CD8-positive, alpha-beta memory T cell (primary cell): ENCODE results near the gene ATP5MG. TPM values are rescaled to one million over a fixed set of nuclear protein-coding genes. Genes with fewer than 3 reads are reported as not detected.

Experiments
- CTCF ChIA-PET: fragments of 350-600 bp; sonication (Branson Sonifier 250); formaldehyde crosslinking; loops from one replicate; lab custom pipeline; 2021; ENCODE audit warnings: antibody characterized with exemption; lab: Charles Lee
- POLR2A ChIA-PET: fragments of 350-600 bp; sonication (Branson Sonifier 250); formaldehyde crosslinking; loops from one replicate; lab custom pipeline; 2021; ENCODE audit warnings: antibody characterized with exemption; lab: Charles Lee
- DNase-seq, 5 donors: peaks; one replicate each; pipeline versions ENCODE4 v3.0.0 to v3.0.0-alpha.2; 2020 to 2022; ENCODE audit warnings: mixed read lengths in 1 of 5
- H3K27ac ChIP-seq: one replicate; pipeline ENCODE4 v1.7.0; 2013; ENCODE audit warnings: low read depth, mild to moderate bottlenecking, low read length, moderate library complexity
- H3K27me3 ChIP-seq: 2 replicates; pipeline ENCODE4 v1.7.0; 2013; ENCODE audit warnings: low read length, mild to moderate bottlenecking; ENCODE audit not compliant: insufficient read depth, poor library complexity, severe bottlenecking
- H3K36me3 ChIP-seq: 2 replicates; pipeline ENCODE4 v1.7.0; 2013; ENCODE audit warnings: mild to moderate bottlenecking, low read length, moderate library complexity; ENCODE audit not compliant: insufficient read depth
- H3K4me1 ChIP-seq: 2 replicates; pipeline ENCODE4 v1.7.0; 2013; ENCODE audit warnings: mild to moderate bottlenecking, low read length, moderate library complexity; ENCODE audit not compliant: insufficient read depth
- H3K4me3 ChIP-seq: 2 replicates; pipeline ENCODE4 v1.7.0; 2013; ENCODE audit warnings: mild to moderate bottlenecking, low read length
- H3K9me3 ChIP-seq: 2 replicates; pipeline ENCODE4 v1.7.0; 2013; ENCODE audit warnings: mild to moderate bottlenecking, low read length
- H3K27ac Mint-ChIP-seq, 8 donors: one replicate each; pipeline ENCODE4 v1.8.0; 2020 to 2021; ENCODE audit warnings: mixed read lengths in 8 of 8, mild to moderate bottlenecking in 6 of 8, inconsistent platforms in 3 of 8, moderate library complexity in 3 of 8
- H3K27me3 Mint-ChIP-seq, 2 donors: one replicate each; pipeline ENCODE4 v1.8.0; 2020 to 2021; ENCODE audit warnings: mixed read lengths in 2 of 2, mild to moderate bottlenecking in 1 of 2, moderate library complexity in 1 of 2
- H3K36me3 Mint-ChIP-seq, 3 donors: one replicate each; pipeline ENCODE4 v1.8.0; 2020 to 2021; ENCODE audit warnings: mixed read lengths in 3 of 3, inconsistent platforms in 1 of 3, mild to moderate bottlenecking in 1 of 3
- H3K4me1 Mint-ChIP-seq, 3 donors: one replicate each; pipeline ENCODE4 v1.8.0; 2020 to 2021; ENCODE audit warnings: mixed read lengths in 3 of 3, inconsistent platforms in 1 of 3, mild to moderate bottlenecking in 1 of 3
- H3K4me3 Mint-ChIP-seq, 7 donors: one replicate each; pipeline ENCODE4 v1.8.0; 2020 to 2021; ENCODE audit warnings: mixed read lengths in 7 of 7, mild to moderate bottlenecking in 6 of 7, moderate library complexity in 4 of 7, inconsistent platforms in 2 of 7
- H3K9me3 Mint-ChIP-seq, 5 donors: one replicate each; pipeline ENCODE4 v1.8.0; 2020 to 2022; ENCODE audit warnings: mixed read lengths in 5 of 5, mild to moderate bottlenecking in 3 of 5, moderate library complexity in 2 of 5, inconsistent platforms in 1 of 5
- polyA plus RNA-seq: library from polyadenylated mRNA; unstranded; fragments of 300-500 nt; fragmentation: Illumina TruSeq; gene quantifications from one replicate; pipeline ENCODE4 v1.2.3, GENCODE V29; 2021
- total RNA-seq, 2 experiments: library from RNA; stranded (reverse); gene quantifications; one replicate each; pipeline ENCODE4 v1.2.3, GENCODE V29; 2021

ATP5MG gene
- total and polyA plus RNA-seq, 3 experiments from 2014 or later: 277 to 632 (median 280) TPM

DNA sequence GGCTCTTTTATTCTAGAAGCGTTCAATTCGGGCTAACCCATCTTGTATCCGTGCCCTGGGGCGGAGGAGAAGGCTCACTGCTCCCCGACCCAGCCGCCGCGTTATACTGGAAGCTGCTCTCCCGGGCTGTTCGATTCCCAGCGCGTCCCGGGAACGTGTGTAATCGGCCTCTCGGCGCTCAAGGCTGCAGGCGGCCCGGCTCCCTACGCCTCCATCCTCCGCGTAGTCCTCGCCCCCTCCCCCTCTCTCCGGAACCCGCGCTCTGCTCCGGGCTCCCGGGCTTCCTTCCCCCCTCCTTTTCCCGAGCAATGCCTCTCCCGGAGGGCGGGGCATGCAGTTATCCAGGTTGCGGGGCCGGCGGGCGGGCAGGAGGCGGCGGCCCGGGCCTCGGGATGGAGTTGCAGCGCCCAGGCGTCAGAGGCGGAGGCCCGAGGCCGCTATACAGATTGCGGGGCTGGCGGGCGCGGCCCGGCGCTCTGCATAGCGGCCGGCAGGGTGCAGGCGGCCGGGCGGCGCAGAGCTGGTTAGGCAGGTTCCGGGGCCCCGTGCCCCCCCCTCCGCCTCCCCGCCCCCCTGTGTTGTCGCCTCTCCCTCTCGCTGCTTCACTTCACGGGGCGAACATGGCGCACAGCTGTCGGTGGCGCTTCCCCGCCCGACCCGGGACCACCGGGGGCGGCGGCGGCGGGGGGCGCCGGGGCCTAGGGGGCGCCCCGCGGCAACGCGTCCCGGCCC lies 34.7 kb downstream of the ATP5MG start, which contains the start of gene KMT2A:
Gene KMT2A (plus strand): TSS at position 600 of the 732 bp plus-strand sequence. CDS start 21 bp downstream, at position 621.
- H3K4me1 Mint-ChIP-seq: peaks cover 36% of the 10 kb centered on the region in 3 donors
- Histone ChIP-seq H3K36me3 (no peaks in the 10 kb centered on the region), H3K4me3 (peak within 1 kb of the TSS; percentile 76), H3K9me3 (no peaks in the 10 kb centered on the region), H3K27me3 (no peaks in the 10 kb centered on the region), H3K4me1 (peaks cover 30% of the 10 kb centered on the region), H3K27ac (peak within 1 kb of the TSS; percentile 89)
- H3K36me3 Mint-ChIP-seq: peaks cover 0 to 41% (median 1%) of the 10 kb centered on the region in 3 donors
- no peaks in the 10 kb centered on the region for H3K9me3 Mint-ChIP-seq
- peak within 1 kb of the TSS; percentile 91 to 99 (median 95) for H3K4me3 Mint-ChIP-seq
- peak; percentile 87 to 96 (median 94) for DNase-seq
- ChIA-PET POLR2A (interaction anchor here (1.0 to 2.5 kb wide), 10 partner anchors 8 to 212 kb away, joined by 3 to 19 read pairs (median 4); partner anchors contain the start of genes MPZL3, TTC36 and UBE4A), CTCF (interaction anchor here (0.6 to 2.5 kb wide), 9 partner anchors 10 to 237 kb away, joined by 3 to 13 read pairs (median 4); no protein-coding TSS in a partner anchor)
- peak within 1 kb of the TSS; percentile 92 to 99 (median 97) for H3K27ac Mint-ChIP-seq
- H3K27me3 Mint-ChIP-seq: peaks cover 0 to 7% of the 10 kb centered on the region in 2 donors

DNA sequence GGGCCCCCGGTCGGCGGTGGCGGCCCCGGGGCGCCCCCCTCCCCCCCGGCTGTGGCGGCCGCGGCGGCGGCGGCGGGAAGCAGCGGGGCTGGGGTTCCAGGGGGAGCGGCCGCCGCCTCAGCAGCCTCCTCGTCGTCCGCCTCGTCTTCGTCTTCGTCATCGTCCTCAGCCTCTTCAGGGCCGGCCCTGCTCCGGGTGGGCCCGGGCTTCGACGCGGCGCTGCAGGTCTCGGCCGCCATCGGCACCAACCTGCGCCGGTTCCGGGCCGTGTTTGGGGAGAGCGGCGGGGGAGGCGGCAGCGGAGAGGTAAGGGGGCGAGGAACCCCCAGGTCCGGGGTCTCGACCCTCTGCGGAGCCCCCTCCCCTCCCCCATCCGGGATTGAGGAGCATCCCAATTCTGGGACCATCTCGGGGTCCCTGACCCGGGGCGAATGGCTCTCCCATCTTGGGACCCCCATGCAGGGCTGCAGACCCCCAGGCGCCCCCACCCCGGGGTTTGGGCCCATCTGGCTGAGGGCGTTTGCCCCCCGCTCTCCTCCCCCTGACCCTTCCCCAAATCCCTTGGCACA lies 35.3 kb downstream of the ATP5MG start:
- H3K36me3 ChIP-seq: no peaks in the 10 kb centered on the region
- H3K4me1 ChIP-seq: peaks cover 36% of the 10 kb centered on the region
- Mint-ChIP-seq H3K27me3 (peaks cover 0 to 7% of the 10 kb centered on the region in 2 donors), H3K36me3 (peaks cover 0 to 46% (median 1%) of the 10 kb centered on the region in 3 donors), H3K9me3 (no peaks in the 10 kb centered on the region), H3K27ac (peak overlapping the region; percentile 92 to 99 (median 97)), H3K4me3 (peak overlapping the region; percentile 91 to 99 (median 95)), H3K4me1 (peaks cover 43% of the 10 kb centered on the region in 3 donors)
- H3K27ac ChIP-seq: peak overlapping the region; percentile 89
- CTCF ChIA-PET: interaction anchor here (0.6 to 2.5 kb wide), 5 partner anchors 9 to 43 kb away, joined by 3 to 13 read pairs (median 4); no protein-coding TSS in a partner anchor
- peak in 3 of 5 donors; percentile 58 to 83 (median 60) for DNase-seq
- peak overlapping the region; percentile 76 for H3K4me3 ChIP-seq
- POLR2A ChIA-PET: interaction anchor here (1.0 to 2.5 kb wide), 6 partner anchors 11 to 91 kb away, joined by 3 to 19 read pairs (median 6); partner anchors contain the start of genes TTC36 and UBE4A
- no peaks in the 10 kb centered on the region for H3K27me3 ChIP-seq
- H3K9me3 ChIP-seq: no peaks in the 10 kb centered on the region

DNA sequence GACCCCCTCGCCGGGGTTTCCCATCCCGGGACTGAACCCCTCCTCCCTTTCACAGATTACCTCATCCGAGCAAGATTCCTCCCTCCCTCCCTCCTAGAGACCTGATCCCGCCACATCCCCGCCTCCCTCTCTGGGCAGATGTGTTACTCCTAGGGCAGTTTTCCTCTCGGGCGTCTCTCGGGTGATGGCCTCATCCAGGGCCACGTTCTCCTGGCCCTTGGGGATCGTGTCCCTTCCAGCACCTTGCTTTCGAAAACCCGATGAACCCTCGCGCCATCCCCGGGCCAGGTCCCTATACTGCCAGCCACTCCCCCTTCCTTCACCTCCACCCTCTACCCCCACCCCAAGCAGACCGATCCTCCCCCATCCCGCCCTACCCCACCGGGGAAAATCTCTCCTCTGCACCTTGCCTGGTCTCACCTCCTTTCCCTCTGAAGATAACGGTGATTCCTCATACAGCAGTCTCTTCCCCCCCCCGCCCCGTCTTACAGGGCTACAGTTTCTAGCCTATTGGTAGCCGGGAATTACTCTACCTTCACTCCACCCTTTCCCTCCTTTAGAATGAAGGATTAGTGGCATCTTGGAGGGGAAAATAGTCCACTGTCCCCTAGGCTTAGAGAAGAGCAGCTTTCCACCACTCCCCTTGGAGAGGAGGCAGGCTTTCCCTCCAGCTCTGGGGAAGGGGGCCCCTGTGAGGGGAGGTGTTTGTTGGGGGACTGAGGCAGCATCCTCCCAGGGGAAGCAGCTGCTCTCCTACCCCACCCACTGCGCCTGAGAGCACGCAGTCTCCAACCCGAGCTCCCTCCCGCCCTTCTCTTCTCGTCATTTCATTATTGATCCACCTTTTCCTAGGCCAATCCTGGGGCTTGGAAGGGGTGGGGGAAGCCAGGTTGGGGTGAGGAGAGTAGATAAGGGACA lies 36.1 kb downstream of the ATP5MG start:
- H3K4me1 ChIP-seq: peaks cover 44% of the 10 kb centered on the region
- peak; percentile 29 to 70 (median 39) for DNase-seq
- H3K36me3 ChIP-seq: no peaks in the 10 kb centered on the region
- H3K4me1 Mint-ChIP-seq: peaks cover 50% of the 10 kb centered on the region in 3 donors
- H3K4me3 Mint-ChIP-seq: peak overlapping the region; percentile 91 to 99 (median 95)
- no peaks in the 10 kb centered on the region for H3K9me3 Mint-ChIP-seq
- H3K27ac Mint-ChIP-seq: peak overlapping the region; percentile 92 to 99 (median 97)
- H3K27me3 ChIP-seq: no peaks in the 10 kb centered on the region
- no peaks in the 10 kb centered on the region for H3K9me3 ChIP-seq
- peaks cover 0 to 7% of the 10 kb centered on the region in 2 donors for H3K27me3 Mint-ChIP-seq
- H3K4me3 ChIP-seq: peak overlapping the region; percentile 76
- H3K27ac ChIP-seq: peak overlapping the region; percentile 89
- CTCF ChIA-PET: no interaction called here
- POLR2A ChIA-PET: interaction anchor here (1.5 to 1.6 kb wide), 3 partner anchors 26 to 39 kb away, joined by 3 to 10 read pairs (median 5); no protein-coding TSS in a partner anchor
- peaks cover 0 to 50% (median 4%) of the 10 kb centered on the region in 3 donors for H3K36me3 Mint-ChIP-seq

DNA sequence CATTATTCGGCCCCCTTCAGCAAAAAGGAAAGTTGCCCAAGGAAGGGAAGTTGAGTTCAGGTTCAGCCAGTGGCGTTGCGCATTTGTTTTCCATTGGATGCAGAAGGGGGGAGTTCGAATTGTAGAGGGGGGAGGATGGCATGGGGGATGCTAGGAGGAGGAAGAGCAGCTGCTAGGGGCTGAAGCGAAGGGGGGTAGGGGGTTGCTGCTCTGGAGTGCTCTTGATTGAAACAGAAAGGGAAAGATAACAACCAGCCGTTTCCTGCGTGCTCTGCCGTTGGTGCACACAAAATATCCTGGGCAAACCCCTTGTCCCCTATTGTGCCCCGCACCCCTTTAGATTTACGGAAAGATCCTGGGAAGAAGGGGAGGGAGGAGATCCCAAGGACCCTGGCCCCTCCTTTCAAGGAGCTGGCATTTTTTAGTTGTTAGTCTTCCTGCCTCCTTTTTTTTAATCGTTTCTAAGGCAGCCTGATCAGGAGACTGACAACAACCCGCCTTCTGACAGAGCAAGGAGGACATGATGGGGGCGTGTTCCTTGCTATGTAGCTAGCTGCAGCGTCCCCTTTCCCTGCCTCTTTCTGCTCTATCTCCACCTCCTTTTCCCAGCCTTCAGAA lies 37.0 kb downstream of the ATP5MG start:
- peaks cover 53% of the 10 kb centered on the region for H3K4me1 ChIP-seq
- no peaks in the 10 kb centered on the region for H3K9me3 ChIP-seq

DNA sequence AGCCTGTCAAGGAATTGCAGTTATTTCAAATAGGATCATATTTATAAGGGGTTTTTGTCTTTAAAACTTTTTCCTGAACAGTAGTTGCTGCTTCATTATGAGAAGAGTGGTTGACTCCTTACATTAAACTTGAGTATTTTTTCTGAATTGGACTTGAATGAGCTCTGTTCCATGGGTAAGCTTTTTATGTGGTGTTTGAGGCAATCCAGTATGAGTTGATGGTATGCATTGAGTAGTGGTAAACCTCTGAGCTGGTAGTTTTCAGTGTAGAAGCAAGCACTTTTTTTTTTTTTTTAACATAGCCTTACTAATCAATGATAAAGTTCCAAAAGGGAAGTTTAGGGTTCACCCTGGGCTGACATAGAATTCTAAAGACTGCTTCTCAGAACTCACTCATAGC lies 38.2 kb downstream of the ATP5MG start:
- DNase-seq: peak in 1 of 5 donors; percentile 11

More for the DNA sequence above, 37.0 kb downstream of the ATP5MG start:
- Mint-ChIP-seq H3K4me3 (peak overlapping the region; percentile 91 to 99 (median 95)), H3K27me3 (peaks cover 0 to 7% of the 10 kb centered on the region in 2 donors), H3K36me3 (peaks cover 0 to 53% (median 4%) of the 10 kb centered on the region in 3 donors), H3K27ac (peak overlapping the region; percentile 92 to 99 (median 97)), H3K4me1 (peaks cover 59 to 60% (median 60%) of the 10 kb centered on the region in 3 donors), H3K9me3 (no peaks in the 10 kb centered on the region)
- Histone ChIP-seq H3K27ac (peak overlapping the region; percentile 89), H3K36me3 (no peaks in the 10 kb centered on the region), H3K4me3 (peak overlapping the region; percentile 76), H3K27me3 (no peaks in the 10 kb centered on the region)
- ChIA-PET POLR2A (interaction anchor here (0.6 to 1.6 kb wide), 5 partner anchors 25 to 664 kb away, joined by 3 to 10 read pairs (median 3); no protein-coding TSS in a partner anchor), CTCF (interaction anchor here (1.1 to 1.2 kb wide), 2 partner anchors 13 to 79 kb away, joined by 3 to 4 read pairs; partner anchors contain the start of gene UBE4A)
- DNase-seq: peak; percentile 37 to 77 (median 64)

DNA sequence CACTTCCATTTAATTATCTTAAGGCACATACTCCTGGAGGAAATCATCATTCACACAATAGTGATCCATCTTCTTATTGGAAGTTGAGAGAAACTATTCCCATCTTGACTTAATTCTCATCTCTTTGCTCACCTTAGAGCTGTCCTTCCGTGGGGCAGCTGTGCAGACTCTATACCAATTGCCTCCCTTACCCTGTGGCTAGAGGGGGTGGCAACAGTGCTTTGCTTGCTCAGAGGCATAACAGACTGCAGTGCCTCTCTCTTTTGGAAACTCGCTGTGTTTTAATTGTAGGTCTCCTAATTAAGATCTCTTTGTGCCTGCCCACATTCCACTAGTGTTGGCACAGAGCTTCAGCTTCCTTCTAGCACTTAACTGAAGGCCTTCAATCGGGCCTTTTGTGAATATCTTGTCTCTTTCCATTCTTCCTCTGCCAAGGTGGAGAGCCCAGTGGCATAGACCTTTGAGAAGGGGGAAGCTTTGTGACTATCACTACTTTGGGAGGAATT lies 40.4 kb downstream of the ATP5MG start:
- POLR2A ChIA-PET: no interaction called here
- Histone ChIP-seq H3K4me3 (no peak overlapping the region), H3K27me3 (no peaks in the 10 kb centered on the region), H3K9me3 (no peaks in the 10 kb centered on the region), H3K27ac (no peak overlapping the region), H3K4me1 (peaks cover 69% of the 10 kb centered on the region), H3K36me3 (no peaks in the 10 kb centered on the region)
- Mint-ChIP-seq H3K27ac (peak overlapping the region; percentile 72 to 99 (median 84)), H3K9me3 (no peaks in the 10 kb centered on the region), H3K4me1 (peaks cover 80 to 82% (median 81%) of the 10 kb centered on the region in 3 donors), H3K4me3 (peak overlapping the region; percentile 22 to 92 (median 66)), H3K27me3 (no peaks in the 10 kb centered on the region), H3K36me3 (peaks cover 0 to 63% (median 14%) of the 10 kb centered on the region in 3 donors)
- no peak for DNase-seq
- CTCF ChIA-PET: interaction anchor here (1.6 kb wide), 1 partner anchor 50 kb away, joined by 3 read pairs; no protein-coding TSS in a partner anchor

More for the DNA sequence above, 38.2 kb downstream of the ATP5MG start:
- POLR2A ChIA-PET: interaction anchor here (0.6 kb wide), 1 partner anchor 188 kb away, joined by 3 read pairs; no protein-coding TSS in a partner anchor
- no peak overlapping the region for H3K27ac ChIP-seq
- H3K9me3 ChIP-seq: no peaks in the 10 kb centered on the region
- Mint-ChIP-seq H3K4me1 (peaks cover 62 to 65% (median 64%) of the 10 kb centered on the region in 3 donors), H3K27ac (peak overlapping the region; percentile 87 to 99 (median 96)), H3K36me3 (peaks cover 0 to 58% (median 5%) of the 10 kb centered on the region in 3 donors), H3K9me3 (no peaks in the 10 kb centered on the region), H3K27me3 (peaks cover 0 to 6% of the 10 kb centered on the region in 2 donors), H3K4me3 (peak overlapping the region; percentile 81 to 97 (median 94))
- peaks cover 60% of the 10 kb centered on the region for H3K4me1 ChIP-seq
- H3K36me3 ChIP-seq: no peaks in the 10 kb centered on the region
- H3K27me3 ChIP-seq: no peaks in the 10 kb centered on the region
- CTCF ChIA-PET: interaction anchor here (0.7 to 1.2 kb wide), 2 partner anchors 12 to 138 kb away, joined by 3 read pairs; no protein-coding TSS in a partner anchor
- H3K4me3 ChIP-seq: no peak overlapping the region
